ENCODE measurements around the gene CUL1.

CUL1 gene

GRCh38 chr7:148698397-148699023, at the start of gene CUL1:
CUL1 (plus strand) TSS chr7:148698903; CDS start chr7:148730123, 31,220 bp downstream.
- DNase-seq, result peak; percentile 62

GRCh38 chr7:148650232-148650858, 48.4 kb upstream of the CUL1 start:
- no peak for DNase-seq

GRCh38 chr7:148652773-148653172, 45.9 kb upstream of the CUL1 start:
- no peak for DNase-seq

GRCh38 chr7:148657929-148658328, 40.8 kb upstream of the CUL1 start:
- DNase-seq, result no peak

GRCh38 chr7:148661471-148661870, 37.2 kb upstream of the CUL1 start:
- no peak for DNase-seq

GRCh38 chr7:148662646-148663045, 36.1 kb upstream of the CUL1 start:
- no peak for DNase-seq

GRCh38 chr7:148664324-148664723, 34.4 kb upstream of the CUL1 start:
- DNase-seq, result no peak

- DNase-seq, result no peak
Measured at GRCh38 chr7:148665221-148665620, 33.5 kb upstream of the CUL1 start.

GRCh38 chr7:148669927-148670326, 28.8 kb upstream of the CUL1 start:
- no peak for DNase-seq

GRCh38 chr7:148670374-148670773, 28.3 kb upstream of the CUL1 start:
- no peak for DNase-seq

GRCh38 chr7:148670807-148671206, 27.9 kb upstream of the CUL1 start:
- DNase-seq, result no peak

GRCh38 chr7:148672041-148672440, 26.7 kb upstream of the CUL1 start:
- DNase-seq, result no peak

GRCh38 chr7:148674689-148675088, 24.0 kb upstream of the CUL1 start:
- DNase-seq, result no peak

- DNase-seq, result no peak
Measured at GRCh38 chr7:148676291-148676690, 22.4 kb upstream of the CUL1 start.

- no peak for DNase-seq
Measured at GRCh38 chr7:148681821-148682220, 16.9 kb upstream of the CUL1 start.

GRCh38 chr7:148684289-148684830, 14.3 kb upstream of the CUL1 start:
- no peak for DNase-seq

GRCh38 chr7:148686312-148686937, 12.3 kb upstream of the CUL1 start:
- DNase-seq, result no peak

- DNase-seq, result no peak
Measured at GRCh38 chr7:148687555-148687954, 11.1 kb upstream of the CUL1 start.

GRCh38 chr7:148688526-148688925, 10.2 kb upstream of the CUL1 start:
- no peak for DNase-seq

- no peak for DNase-seq
Measured at GRCh38 chr7:148693651-148694050, 5.1 kb upstream of the CUL1 start.

- DNase-seq, result no peak
Measured at GRCh38 chr7:148694631-148695030, 4.1 kb upstream of the CUL1 start.

- DNase-seq, result no peak
Measured at GRCh38 chr7:148695953-148696352, 2.8 kb upstream of the CUL1 start.

- DNase-seq, result no peak
Measured at GRCh38 chr7:148696787-148697186, 1.9 kb upstream of the CUL1 start.

All from COR-L47 (cell line).